ENCODE measurements around the gene RHOBTB1. TPM values are rescaled to one million over a fixed set of nuclear protein-coding genes. Genes with fewer than 3 reads are reported as not detected.

The RHOBTB1 gene
- total RNA-seq, 1 experiment from 2014 or later, result 2.5 TPM

DNA sequence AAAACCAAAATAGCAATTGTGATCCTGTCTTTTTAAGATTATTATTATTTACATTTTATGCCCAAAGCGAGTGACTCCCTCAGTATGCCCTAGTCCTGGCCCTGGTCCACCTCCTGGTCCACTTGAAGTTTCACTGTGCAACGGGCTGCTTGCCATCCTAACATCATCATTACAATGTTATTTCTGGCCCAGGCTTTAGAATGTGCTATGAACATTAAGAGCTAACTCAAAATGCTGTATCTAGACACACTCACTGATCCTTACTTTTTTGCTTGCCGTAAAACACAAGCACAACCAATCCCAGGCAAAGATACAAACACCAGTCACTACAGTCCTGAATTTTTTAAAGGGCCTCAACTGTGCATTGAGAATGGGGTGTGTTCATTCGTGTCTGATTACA lies 38.4 kb downstream of the RHOBTB1 start:
- H4K8ac ChIP-seq (replicated peaks; ENCODE audit: insufficient read length, low read depth, low read length), result no peak overlapping the region
- no CpG with 5 or more reads among the region's 4 CpGs for WGBS (ENCODE audit: extremely low coverage, insufficient read length, low lambda C conversion rate)
- H3K23me2 ChIP-seq (ENCODE audit: insufficient read length, low read depth, low read length, poor library complexity, severe bottlenecking), result no peaks in the 10 kb centered on the region
- no peak overlapping the region for H3K9ac ChIP-seq (ENCODE audit: extremely low read depth, insufficient read length, low read length)
- no peak overlapping the region for H2BK5ac ChIP-seq (ENCODE audit: insufficient read length, low read length)
- H4K91ac ChIP-seq (ENCODE audit: insufficient read length, low read depth, low read length), result no peak overlapping the region
- no peak overlapping the region for H2BK120ac ChIP-seq (ENCODE audit: low read depth, low read length, poor library complexity, severe bottlenecking)
- Mint-ChIP-seq H3K4me1 (peaks cover 0 to 2% of the 10 kb centered on the region in 2 experiments; a peak in 1 of 4 replicates), H3K4me3 (no peak overlapping the region), H3K36me3 (ENCODE audit: insufficient read depth in 1 of 3, low read depth in 3 of 3) (peaks cover 6 to 18% (median 16%) of the 10 kb centered on the region in 3 experiments), H3K27me3 (ENCODE audit: low read depth) (no peaks in the 10 kb centered on the region), H3K27ac (no peak overlapping the region; a peak in 1 of 7 replicates), H3K9me3 (peaks cover 8 to 11% of the 10 kb centered on the region in 2 experiments; a peak in 4 of 5 replicates)
- H2AK5ac ChIP-seq (ENCODE audit: insufficient read length, low read length), result no peak overlapping the region
- H3K4me2 ChIP-seq (ENCODE audit: insufficient read depth, insufficient read length, low read length), result no peak overlapping the region
- no peak overlapping the region for H2BK15ac ChIP-seq (ENCODE audit: low read depth, low read length)
- no peak overlapping the region for H3T11ph ChIP-seq (ENCODE audit: low read length)
- H2AFZ ChIP-seq (ENCODE audit: low read length), result no peak overlapping the region
- TF ChIP-seq, protein P1, sequence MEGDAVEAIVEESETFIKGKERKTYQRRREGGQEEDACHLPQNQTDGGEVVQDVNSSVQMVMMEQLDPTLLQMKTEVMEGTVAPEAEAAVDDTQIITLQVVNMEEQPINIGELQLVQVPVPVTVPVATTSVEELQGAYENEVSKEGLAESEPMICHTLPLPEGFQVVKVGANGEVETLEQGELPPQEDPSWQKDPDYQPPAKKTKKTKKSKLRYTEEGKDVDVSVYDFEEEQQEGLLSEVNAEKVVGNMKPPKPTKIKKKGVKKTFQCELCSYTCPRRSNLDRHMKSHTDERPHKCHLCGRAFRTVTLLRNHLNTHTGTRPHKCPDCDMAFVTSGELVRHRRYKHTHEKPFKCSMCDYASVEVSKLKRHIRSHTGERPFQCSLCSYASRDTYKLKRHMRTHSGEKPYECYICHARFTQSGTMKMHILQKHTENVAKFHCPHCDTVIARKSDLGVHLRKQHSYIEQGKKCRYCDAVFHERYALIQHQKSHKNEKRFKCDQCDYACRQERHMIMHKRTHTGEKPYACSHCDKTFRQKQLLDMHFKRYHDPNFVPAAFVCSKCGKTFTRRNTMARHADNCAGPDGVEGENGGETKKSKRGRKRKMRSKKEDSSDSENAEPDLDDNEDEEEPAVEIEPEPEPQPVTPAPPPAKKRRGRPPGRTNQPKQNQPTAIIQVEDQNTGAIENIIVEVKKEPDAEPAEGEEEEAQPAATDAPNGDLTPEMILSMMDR (conservative IDR thresholded peaks at IDR 0.05), result no peak
- no peaks in the 10 kb centered on the region for H3K79me1 ChIP-seq (ENCODE audit: insufficient read depth, low read depth, low read length, poor library complexity, severe bottlenecking)
- no peak overlapping the region for H2BK12ac ChIP-seq (ENCODE audit: insufficient read length, low read depth, low read length)
- no peak for DNase-seq
- no peak overlapping the region for H3K56ac ChIP-seq (ENCODE audit: insufficient read length, low read depth, low read length)
- H3K79me2 ChIP-seq (ENCODE audit: insufficient read depth, low read length), result no peaks in the 10 kb centered on the region
- no peak overlapping the region for H3K14ac ChIP-seq (ENCODE audit: insufficient read depth, low read length)
- H4K5ac ChIP-seq (ENCODE audit: insufficient read length, low read depth, low read length), result no peak overlapping the region
- no peak overlapping the region for H3K27ac ChIP-seq (ENCODE audit: insufficient read length, low read depth, low read length)
- no peak overlapping the region for H3K18ac ChIP-seq (ENCODE audit: insufficient read length, low read depth, low read length)
- H3K4me1 ChIP-seq (ENCODE audit: insufficient read depth, low read length), result peaks cover 3% of the 10 kb centered on the region; the same call in 1 of the 2 replicates
- H3K27me3 ChIP-seq (ENCODE audit: insufficient read depth, low read length), result no peaks in the 10 kb centered on the region
- no peak overlapping the region for H3K23ac ChIP-seq (ENCODE audit: insufficient read length, low read depth, low read length)
- no peak overlapping the region for H3K4ac ChIP-seq (ENCODE audit: low read depth, low read length)
- no peaks in the 10 kb centered on the region for H4K20me1 ChIP-seq (ENCODE audit: control insufficient read depth, insufficient read depth, insufficient read length)
- H2BK20ac ChIP-seq (ENCODE audit: low read depth, low read length, poor library complexity, severe bottlenecking), result no peak overlapping the region
- no peaks in the 10 kb centered on the region for H3K9me3 ChIP-seq (ENCODE audit: control insufficient read depth, low read depth, low read length)

Measured in H9 (cell line).